ENCODE data around the gene CER1.
A peak's percentile ranks its signal among the peaks of the same experiment; 100 is the strongest.

The CER1 gene

DNA sequence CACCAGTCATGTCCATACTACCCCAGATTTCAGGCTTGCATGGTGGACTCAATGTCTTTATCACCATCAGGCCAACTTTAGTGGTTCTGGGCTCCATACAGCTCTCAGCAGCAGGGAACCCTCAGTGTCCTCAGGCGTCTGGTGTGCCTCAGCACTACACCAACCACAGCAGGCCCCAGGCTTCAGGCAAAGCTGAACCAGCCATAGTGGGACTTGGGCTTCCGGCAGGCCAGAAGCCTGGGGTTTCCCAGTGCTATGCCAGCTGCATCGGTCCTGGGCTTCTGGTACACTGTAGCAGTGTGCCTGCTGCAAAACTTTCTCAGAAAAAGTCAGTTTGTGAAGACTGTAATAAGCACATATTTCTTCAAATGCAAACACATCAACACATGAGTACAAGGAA, 18.3 kb downstream of the CER1 start:
- no peak for FAIRE-seq
- TF ChIP-seq, protein P1, sequence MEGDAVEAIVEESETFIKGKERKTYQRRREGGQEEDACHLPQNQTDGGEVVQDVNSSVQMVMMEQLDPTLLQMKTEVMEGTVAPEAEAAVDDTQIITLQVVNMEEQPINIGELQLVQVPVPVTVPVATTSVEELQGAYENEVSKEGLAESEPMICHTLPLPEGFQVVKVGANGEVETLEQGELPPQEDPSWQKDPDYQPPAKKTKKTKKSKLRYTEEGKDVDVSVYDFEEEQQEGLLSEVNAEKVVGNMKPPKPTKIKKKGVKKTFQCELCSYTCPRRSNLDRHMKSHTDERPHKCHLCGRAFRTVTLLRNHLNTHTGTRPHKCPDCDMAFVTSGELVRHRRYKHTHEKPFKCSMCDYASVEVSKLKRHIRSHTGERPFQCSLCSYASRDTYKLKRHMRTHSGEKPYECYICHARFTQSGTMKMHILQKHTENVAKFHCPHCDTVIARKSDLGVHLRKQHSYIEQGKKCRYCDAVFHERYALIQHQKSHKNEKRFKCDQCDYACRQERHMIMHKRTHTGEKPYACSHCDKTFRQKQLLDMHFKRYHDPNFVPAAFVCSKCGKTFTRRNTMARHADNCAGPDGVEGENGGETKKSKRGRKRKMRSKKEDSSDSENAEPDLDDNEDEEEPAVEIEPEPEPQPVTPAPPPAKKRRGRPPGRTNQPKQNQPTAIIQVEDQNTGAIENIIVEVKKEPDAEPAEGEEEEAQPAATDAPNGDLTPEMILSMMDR (IDR thresholded peaks at IDR 0.05; ENCODE audit: insufficient read depth, missing control alignments), result no peak
- no peak for DNase-seq (ENCODE audit: insufficient read length, low spot score)

DNA sequence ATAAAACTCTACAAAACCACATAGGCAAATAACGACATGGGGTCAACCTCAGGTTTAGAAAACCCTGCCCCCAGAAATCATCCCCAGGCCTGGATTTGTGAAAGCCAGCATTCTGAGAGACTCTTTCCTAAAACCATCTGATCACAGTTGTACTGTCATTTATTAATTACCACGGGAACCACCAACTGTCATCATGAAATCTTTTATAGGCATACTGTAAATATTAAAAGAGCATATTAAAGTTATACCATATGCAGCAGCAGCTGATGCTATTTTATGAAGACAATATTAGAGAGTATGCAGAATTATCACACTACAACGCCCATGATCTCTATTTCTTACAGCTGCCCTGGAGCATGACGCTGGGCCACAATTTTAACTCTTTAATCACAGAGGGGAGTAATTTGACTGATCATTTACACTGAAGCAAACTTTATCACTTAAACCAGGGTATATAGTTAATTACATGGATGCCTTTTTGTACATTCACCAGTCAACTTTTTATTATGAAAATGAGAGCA, 20.3 kb downstream of the CER1 start:
- FAIRE-seq (no peak), DNase-seq (ENCODE audit: insufficient read length, low spot score) (no peak)
- TF ChIP-seq, protein P1 (IDR thresholded peaks at IDR 0.05; ENCODE audit: insufficient read depth, missing control alignments), result no peak

DNA sequence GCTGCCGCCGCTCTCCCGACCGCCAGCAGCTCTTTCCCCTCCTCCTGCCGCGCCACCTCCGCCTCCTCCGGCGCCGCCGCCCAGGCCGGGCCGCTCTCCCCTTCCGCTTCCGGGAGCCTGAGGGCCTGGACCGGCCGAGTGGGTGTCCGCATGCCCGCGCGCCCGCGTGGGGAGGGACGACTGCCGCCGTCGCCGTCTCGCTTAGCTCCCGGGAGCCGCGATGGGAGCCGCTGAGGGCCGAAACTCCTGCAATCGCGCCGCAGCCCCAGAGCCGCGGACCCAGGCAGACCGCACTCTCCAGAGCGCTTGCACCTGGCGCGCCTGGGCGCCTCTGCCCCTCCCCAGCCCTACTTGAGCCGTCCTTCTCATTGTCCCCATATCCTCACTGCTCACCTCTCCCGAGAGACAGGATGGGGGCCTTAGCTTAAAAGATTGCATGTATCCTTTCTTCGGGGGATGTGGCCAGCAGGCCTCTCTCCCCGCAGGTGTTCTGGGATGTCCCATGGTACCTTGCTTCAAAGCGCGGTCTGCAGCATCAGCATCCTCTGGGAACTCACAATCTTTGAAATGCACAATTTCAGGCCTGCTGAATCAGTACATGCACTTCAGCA, 29.2 kb downstream of the CER1 start, which contains the start of gene ZDHHC21:
Gene ZDHHC21, minus strand, starts transcription at position 182 of the 611 bp plus-strand sequence. CDS start 19,092 bp downstream, outside the sequence.
- FAIRE-seq (no peak), DNase-seq (ENCODE audit: insufficient read length, low spot score) (no peak)
- TF ChIP-seq, protein P1 (IDR thresholded peaks at IDR 0.05; ENCODE audit: insufficient read depth, missing control alignments), result no peak

DNA sequence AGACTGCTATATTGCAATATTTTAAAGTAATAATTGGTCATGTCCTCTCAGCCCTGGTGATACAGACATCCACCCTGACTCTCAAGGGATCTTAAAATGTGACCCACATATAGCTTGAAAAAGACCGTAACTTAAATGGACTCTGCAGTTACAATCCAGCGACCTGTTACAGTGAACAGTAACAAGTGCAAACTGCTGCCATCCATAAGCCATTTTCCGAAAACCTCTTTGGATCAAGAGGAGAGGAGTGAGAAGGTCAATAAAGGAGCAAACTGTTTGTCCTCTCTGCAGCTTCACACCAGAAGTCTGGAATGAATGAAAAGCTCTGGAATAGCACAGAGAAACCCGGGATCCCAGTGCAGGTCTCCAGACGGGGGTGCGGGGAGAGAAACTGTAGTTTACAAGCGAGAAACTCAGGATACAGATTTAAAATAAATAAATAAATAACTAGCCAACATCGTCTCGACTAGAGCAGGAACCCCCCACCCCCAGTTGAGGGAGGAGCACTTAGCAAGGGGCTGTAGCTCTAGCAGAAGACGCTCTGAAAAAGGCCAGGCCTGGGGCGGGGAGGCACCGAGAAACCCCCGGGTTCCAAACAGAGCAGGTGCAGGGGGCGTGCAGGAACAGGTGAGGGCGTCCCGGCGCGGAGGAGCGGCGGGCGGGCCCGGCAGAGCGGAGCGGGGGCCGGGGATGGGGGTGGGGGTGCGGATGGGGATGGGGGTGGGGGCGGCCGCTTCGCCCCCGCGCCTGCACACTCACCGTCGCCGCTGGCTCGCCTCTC, 29.9 kb downstream of the CER1 start:
- DNase-seq (ENCODE audit: insufficient read length, low spot score) (no peak), FAIRE-seq (no peak)
- TF ChIP-seq, protein P1 (IDR thresholded peaks at IDR 0.05; ENCODE audit: insufficient read depth, missing control alignments), result no peak

DNA sequence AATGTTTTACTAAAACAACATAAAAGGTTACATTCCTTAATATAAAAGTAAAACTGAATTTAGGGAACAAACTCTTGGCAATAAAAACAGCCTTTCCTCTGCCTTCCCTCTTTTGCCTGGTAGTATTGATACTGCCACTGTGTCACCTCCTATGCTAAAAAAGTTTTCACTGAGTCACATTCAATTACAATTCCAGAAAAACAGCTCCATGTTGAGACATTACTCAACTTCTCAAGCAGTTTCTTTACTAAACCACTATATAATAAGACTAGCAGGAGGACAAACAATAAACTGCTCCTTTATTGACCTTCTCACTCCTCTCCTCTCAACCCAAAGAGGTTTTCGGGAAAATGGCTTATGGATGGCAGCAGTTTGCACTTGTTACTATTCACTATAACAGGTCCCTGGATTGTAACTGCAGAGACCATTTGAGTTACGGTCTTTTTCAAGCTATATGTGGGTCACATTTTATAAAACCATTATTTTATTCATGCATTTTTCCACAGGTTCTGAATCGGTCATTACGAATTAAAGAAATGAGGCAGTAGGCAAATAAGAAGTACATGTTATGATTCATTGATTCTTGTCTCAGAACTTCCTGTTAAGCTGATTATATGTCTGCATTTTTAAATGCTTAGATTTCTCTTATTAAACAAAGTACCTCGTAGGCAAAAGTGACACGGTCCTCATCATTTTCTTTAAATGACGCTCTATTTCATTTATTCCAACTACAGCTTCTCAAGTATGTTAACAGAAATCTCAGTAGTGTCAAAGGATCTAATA, 31.4 kb downstream of the CER1 start:
- FAIRE-seq (peak; percentile 55), DNase-seq (ENCODE audit: insufficient read length, low spot score) (no peak)
- TF ChIP-seq, protein P1 (IDR thresholded peaks at IDR 0.05; ENCODE audit: insufficient read depth, missing control alignments), result no peak

DNA sequence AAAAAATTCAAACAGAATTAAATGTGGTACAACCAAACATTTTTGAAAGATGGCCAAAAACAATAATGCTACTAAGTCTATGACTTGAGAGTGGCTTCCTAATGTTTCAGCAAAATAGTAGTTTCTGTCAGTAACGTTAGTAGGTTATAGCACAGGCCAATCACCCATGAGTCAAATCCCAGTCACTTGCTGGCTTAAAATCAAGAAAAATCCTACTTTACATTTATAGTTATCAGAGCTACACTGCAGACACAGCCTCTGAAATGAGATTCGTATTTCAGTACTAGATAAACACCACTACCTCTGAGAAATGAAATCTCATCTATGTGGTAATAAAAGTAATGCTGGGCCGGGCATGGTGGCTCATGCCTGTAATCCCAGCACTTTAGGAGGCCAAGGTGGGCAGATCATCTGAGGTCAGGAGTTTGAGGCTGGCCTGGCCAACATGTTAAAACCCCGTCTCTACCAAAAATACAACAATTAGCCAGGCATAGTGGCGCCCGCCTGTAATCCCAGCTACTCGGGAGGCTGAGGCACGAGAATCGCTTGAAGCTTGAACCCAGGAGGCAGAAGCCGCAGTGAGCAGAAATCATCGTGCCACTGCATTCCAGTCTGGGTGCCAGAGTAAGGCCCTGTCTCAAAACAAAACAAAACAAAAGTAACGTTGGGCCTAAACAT, 35.4 kb downstream of the CER1 start:
- no peak for DNase-seq (ENCODE audit: insufficient read length, low spot score)
- FAIRE-seq, result no peak
- TF ChIP-seq, protein P1 (IDR thresholded peaks at IDR 0.05; ENCODE audit: insufficient read depth, missing control alignments), result no peak
